Endodermal cell (in vitro differentiated cells): ENCODE measurements around the gene TKTL1. TPM values are rescaled to one million over a fixed set of nuclear protein-coding genes. Genes with fewer than 3 reads are reported as not detected.

Source experiments
- DNase-seq: peaks from one replicate; pipeline ENCODE4 v3.0.0-alpha.2; 2017
- H3K27ac ChIP-seq: 2 replicates; pipeline ENCODE4 v1.5.1; 2013; ENCODE audit warnings: mild to moderate bottlenecking, low read depth, low read length, moderate library complexity
- H3K27me3 ChIP-seq: 2 replicates; pipeline ENCODE4 v1.6.1; 2013; ENCODE audit warnings: mild to moderate bottlenecking, low read length, moderate library complexity; ENCODE audit not compliant: insufficient read depth, control insufficient read depth, poor library complexity, severe bottlenecking
- H3K36me3 ChIP-seq: 2 replicates; pipeline ENCODE4 v1.7.0; 2013; ENCODE audit warnings: mild to moderate bottlenecking, low read length, moderate library complexity; ENCODE audit not compliant: control insufficient read depth, insufficient read depth
- H3K4me1 ChIP-seq: one replicate; pipeline ENCODE4 v1.7.0; 2013; ENCODE audit warnings: low read length; ENCODE audit not compliant: control insufficient read depth, insufficient read depth
- H3K4me3 ChIP-seq: 2 replicates; pipeline ENCODE4 v1.5.1; 2013; ENCODE audit warnings: mild to moderate bottlenecking, low read length, moderate library complexity
- H3K9ac ChIP-seq: 2 replicates; pipeline ENCODE4 v1.6.1; 2013; ENCODE audit warnings: mild to moderate bottlenecking, low read length, moderate library complexity; ENCODE audit not compliant: poor library complexity, severe bottlenecking; ENCODE audit errors: extremely low read depth
- H3K9me3 ChIP-seq: 2 replicates; pipeline ENCODE4 v1.6.1; 2013; ENCODE audit warnings: mild to moderate bottlenecking, low read length, moderate library complexity; ENCODE audit not compliant: control insufficient read depth
- H3K27ac Mint-ChIP-seq: 2 replicates; pipeline ENCODE4 v1.8.0; 2020; ENCODE audit warnings: mixed read lengths
- H3K27me3 Mint-ChIP-seq: 2 replicates; pipeline ENCODE4 v1.8.0; 2021; ENCODE audit warnings: mild to moderate bottlenecking, mixed read lengths; ENCODE audit not compliant: insufficient read depth
- H3K36me3 Mint-ChIP-seq: 2 replicates; pipeline ENCODE4 v1.8.0; 2020; ENCODE audit warnings: low read depth, mixed read lengths
- H3K4me1 Mint-ChIP-seq: 2 replicates; pipeline ENCODE4 v1.8.0; 2020; ENCODE audit warnings: mixed read lengths
- H3K4me3 Mint-ChIP-seq: 2 replicates; pipeline ENCODE4 v1.8.0; 2020; ENCODE audit warnings: mild to moderate bottlenecking, moderate library complexity, mixed read lengths
- H3K9me3 Mint-ChIP-seq: 2 replicates; pipeline ENCODE4 v1.8.0; 2020; ENCODE audit warnings: mild to moderate bottlenecking, mixed read lengths
- WGBS, 2 experiments: methylation state at CpG; one replicate each; pipeline versions ENCODE4 v1.1.5 to v1.1.7; 2013; ENCODE audit warnings: missing lambda C conversion rate in 2 of 2, mixed read lengths in 1 of 2; ENCODE audit not compliant: insufficient coverage in 1 of 2, insufficient read length in 1 of 2; 5-methylcytosine and 5-hydroxymethylcytosine counted together
- total RNA-seq, 2 donors: library from RNA; stranded (reverse); fragmentation: NEBNext Ultra II Directional in 1 of 2; extraction: Animal tissue kit (Norgen Biotek cat#: 25700) in 1 of 2; gene quantifications; 2 replicates in 1 of 2; 3 replicates in 1 of 2; pipeline ENCODE4 v1.2.1, GENCODE V29; 2021
- TF ChIP-seq, protein P1 (sequence below): fragments of 200-600 bp; sonication (generic); conservative IDR thresholded peaks from 2 replicates; pipeline ENCODE4 v1.5.0; 2021; ENCODE audit warnings: antibody characterized with exemption, mild to moderate bottlenecking

The TKTL1 gene
- total RNA-seq, 2 donors from 2014 or later: not detected

DNA sequence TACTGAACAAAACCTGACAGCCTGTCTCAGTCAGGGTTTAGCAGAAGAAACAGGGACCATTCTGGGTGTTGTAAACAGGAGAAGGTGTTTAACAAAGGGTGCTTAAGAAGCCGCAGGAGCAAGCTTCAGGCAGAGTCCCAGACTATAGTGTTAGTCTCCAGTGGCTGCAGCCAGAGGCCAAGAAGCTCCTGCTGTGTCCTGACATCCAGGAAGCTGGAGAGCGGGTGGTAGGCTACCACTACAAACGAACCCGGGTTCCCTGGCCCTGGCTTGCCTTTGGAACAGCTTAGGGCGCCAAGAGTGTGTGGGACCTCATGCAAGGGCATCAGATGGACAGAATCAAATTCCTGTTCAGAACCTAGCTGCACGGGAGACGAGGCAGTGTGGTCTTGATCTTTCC is 27.9 kb downstream of the TKTL1 start:
- TF ChIP-seq, protein P1, sequence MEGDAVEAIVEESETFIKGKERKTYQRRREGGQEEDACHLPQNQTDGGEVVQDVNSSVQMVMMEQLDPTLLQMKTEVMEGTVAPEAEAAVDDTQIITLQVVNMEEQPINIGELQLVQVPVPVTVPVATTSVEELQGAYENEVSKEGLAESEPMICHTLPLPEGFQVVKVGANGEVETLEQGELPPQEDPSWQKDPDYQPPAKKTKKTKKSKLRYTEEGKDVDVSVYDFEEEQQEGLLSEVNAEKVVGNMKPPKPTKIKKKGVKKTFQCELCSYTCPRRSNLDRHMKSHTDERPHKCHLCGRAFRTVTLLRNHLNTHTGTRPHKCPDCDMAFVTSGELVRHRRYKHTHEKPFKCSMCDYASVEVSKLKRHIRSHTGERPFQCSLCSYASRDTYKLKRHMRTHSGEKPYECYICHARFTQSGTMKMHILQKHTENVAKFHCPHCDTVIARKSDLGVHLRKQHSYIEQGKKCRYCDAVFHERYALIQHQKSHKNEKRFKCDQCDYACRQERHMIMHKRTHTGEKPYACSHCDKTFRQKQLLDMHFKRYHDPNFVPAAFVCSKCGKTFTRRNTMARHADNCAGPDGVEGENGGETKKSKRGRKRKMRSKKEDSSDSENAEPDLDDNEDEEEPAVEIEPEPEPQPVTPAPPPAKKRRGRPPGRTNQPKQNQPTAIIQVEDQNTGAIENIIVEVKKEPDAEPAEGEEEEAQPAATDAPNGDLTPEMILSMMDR: no peak

DNA sequence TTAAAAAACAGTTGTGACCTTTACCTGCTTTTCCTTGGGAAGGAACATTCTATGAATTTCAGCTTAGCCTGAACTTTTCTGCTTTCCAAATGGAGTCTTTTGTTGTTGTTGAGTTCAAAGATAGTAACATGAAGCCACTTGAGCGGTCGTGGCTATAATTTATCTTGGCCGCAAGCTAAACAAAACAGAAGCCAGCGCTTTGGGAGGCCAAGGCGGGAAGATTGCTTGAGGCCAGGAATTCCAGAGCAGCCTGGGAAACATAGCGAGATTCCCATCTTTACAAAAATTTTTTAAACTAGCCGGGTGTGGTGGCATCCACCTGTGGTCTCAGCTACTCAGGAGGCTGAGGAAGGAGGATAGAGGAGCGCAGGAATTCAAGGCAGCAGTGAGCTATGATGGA is 29.9 kb downstream of the TKTL1 start:
- Mint-ChIP-seq H3K27ac (no peak overlapping the region), H3K9me3 (peaks cover 71% of the 10 kb centered on the region), H3K36me3 (no peaks in the 10 kb centered on the region), H3K4me3 (no peak overlapping the region), H3K27me3 (no peaks in the 10 kb centered on the region), H3K4me1 (no peaks in the 10 kb centered on the region)
- Histone ChIP-seq H3K27me3 (no peaks in the 10 kb centered on the region), H3K4me3 (no peak overlapping the region), H3K36me3 (no peaks in the 10 kb centered on the region), H3K9ac (no peak overlapping the region), H3K4me1 (no peaks in the 10 kb centered on the region), H3K27ac (no peak overlapping the region), H3K9me3 (no peaks in the 10 kb centered on the region)
- TF ChIP-seq, protein P1: no peak
- 80 to 99% methylated on average over 1 to 7 of the region's 8 CpGs for WGBS, 2 experiments
- DNase-seq: no peak

More for the DNA sequence above, 27.9 kb downstream of the TKTL1 start:
- H3K9ac ChIP-seq: no peak overlapping the region
- H3K9me3 ChIP-seq: no peaks in the 10 kb centered on the region
- no peaks in the 10 kb centered on the region for H3K27me3 ChIP-seq
- Mint-ChIP-seq H3K27me3 (peaks cover 4% of the 10 kb centered on the region), H3K4me1 (no peaks in the 10 kb centered on the region), H3K4me3 (no peak overlapping the region), H3K9me3 (peaks cover 73% of the 10 kb centered on the region), H3K36me3 (no peaks in the 10 kb centered on the region), H3K27ac (no peak overlapping the region)
- H3K4me1 ChIP-seq: no peaks in the 10 kb centered on the region
- no peak overlapping the region for H3K27ac ChIP-seq
- H3K4me3 ChIP-seq: no peak overlapping the region
- no peak for DNase-seq
- no peaks in the 10 kb centered on the region for H3K36me3 ChIP-seq
- 72 to 91% methylated on average over 1 to 7 of the region's 7 CpGs for WGBS, 2 experiments

DNA sequence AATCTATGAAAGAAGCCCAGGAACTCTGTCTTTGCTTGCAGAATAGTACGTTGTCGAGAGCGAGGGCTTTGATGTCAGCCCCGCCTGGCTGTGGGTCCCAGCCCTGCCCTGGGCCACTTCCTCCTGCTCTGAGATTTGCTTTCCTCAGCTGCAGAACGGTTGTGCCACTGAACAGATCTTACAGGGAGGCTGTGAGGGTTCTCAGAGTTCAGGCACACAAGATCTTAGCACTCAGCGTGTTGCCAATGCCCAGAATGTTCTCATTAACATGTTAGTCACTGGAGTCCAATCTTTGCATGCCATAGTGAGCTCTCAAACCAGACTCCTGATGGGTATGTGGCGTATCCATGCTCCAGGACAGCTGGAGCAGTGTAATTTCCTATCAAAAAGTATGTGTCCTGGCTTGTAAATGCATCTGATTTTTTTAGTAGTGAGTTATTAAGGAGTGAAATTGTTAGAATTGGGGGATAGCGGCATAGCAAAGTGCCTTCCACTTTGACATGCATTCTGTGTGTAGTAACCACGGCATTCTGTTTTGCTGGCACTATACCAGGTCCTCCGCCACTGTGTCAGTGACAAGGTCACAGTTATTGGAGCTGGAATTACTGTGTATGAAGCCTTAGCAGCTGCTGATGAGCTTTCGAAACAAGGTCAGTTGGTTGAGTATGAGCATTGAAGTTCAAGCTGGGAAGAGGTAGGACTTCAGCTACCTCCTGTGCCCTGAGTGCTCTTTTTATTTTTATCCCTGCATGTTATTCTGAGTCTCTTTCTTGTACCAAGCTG is 31.6 kb downstream of the TKTL1 start:
- no peaks in the 10 kb centered on the region for H3K27me3 Mint-ChIP-seq
- H3K9me3 ChIP-seq: no peaks in the 10 kb centered on the region
- H3K27me3 ChIP-seq: no peaks in the 10 kb centered on the region
- TF ChIP-seq, protein P1: no peak
- no peaks in the 10 kb centered on the region for H3K4me1 ChIP-seq
- no peaks in the 10 kb centered on the region for H3K4me1 Mint-ChIP-seq
- no peak overlapping the region for H3K27ac Mint-ChIP-seq
- DNase-seq: no peak
- no peak overlapping the region for H3K4me3 ChIP-seq
- H3K36me3 ChIP-seq: no peaks in the 10 kb centered on the region
- peaks cover 78% of the 10 kb centered on the region for H3K9me3 Mint-ChIP-seq
- H3K9ac ChIP-seq: no peak overlapping the region
- WGBS, 2 experiments: 86 to 89% methylated on average over 9 to 11 of the region's 11 CpGs
- H3K4me3 Mint-ChIP-seq: no peak overlapping the region
- no peak overlapping the region for H3K27ac ChIP-seq
- no peaks in the 10 kb centered on the region for H3K36me3 Mint-ChIP-seq
